ENCODE results near the gene ZNF862.

- no peak for TF ChIP-seq CTCF (conservative IDR thresholded peaks at IDR 0.05; ENCODE audit: low read depth, low read length)
- TF ChIP-seq EZH2 (IDR thresholded peaks at IDR 0.05; ENCODE audit: borderline replicate concordance, low read depth, low read length, poor library complexity, severe bottlenecking): no peak
These were observed 23.1 kb upstream of the ZNF862 start for GRCh38 chr7:149815121-149815520.
